ENCODE measurements around the gene GSX1.

DNA sequence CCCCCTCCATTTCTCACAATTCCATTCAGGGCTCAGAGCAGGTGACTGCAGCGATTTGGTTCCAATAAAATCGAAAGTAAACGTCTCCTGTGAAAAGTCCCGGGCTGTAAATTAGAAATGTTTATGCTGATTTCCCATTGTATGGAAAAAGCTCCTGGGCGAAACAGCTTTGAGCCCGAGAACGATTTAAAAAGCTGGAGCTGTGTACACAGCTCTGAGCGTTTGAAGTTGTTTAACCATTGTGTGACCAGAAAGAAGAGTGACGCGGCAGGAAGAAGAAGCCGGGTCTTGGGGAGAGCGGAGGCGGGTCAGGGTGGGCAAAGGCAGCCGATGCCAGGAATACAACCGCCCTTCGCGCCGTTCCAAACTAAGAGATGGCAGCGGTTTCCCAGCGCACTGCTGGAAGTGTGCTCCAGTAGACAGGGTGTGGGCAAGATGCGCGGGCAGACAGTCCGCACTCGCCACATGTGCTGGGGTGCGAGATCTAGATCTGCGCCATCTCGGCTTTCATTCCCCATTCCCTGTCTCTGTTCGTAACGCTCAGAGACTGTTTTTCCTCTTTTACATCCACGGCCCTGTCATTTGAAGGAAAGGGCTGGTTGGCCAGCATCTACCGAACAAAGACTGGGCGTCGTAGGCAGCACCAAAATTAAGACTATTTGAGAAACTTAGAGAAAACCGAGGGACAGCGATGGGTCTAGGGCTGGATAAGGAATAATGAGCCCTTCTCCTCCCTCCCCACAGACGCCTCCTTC is 960 bp upstream of the GSX1 start:
- TF ChIP-seq, protein P1, sequence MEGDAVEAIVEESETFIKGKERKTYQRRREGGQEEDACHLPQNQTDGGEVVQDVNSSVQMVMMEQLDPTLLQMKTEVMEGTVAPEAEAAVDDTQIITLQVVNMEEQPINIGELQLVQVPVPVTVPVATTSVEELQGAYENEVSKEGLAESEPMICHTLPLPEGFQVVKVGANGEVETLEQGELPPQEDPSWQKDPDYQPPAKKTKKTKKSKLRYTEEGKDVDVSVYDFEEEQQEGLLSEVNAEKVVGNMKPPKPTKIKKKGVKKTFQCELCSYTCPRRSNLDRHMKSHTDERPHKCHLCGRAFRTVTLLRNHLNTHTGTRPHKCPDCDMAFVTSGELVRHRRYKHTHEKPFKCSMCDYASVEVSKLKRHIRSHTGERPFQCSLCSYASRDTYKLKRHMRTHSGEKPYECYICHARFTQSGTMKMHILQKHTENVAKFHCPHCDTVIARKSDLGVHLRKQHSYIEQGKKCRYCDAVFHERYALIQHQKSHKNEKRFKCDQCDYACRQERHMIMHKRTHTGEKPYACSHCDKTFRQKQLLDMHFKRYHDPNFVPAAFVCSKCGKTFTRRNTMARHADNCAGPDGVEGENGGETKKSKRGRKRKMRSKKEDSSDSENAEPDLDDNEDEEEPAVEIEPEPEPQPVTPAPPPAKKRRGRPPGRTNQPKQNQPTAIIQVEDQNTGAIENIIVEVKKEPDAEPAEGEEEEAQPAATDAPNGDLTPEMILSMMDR (IDR thresholded peaks at IDR 0.05): no peak
- TF ChIP-seq POLR2A (IDR thresholded peaks at IDR 0.05) (no peak), POLR2AphosphoS5 (IDR thresholded peaks at IDR 0.05) (no peak)
